ENCODE results near the gene ATAD2B. TPM values are rescaled to one million over a fixed set of nuclear protein-coding genes. Genes with fewer than 3 reads are reported as not detected.

Gene ATAD2B
- total and polyA plus RNA-seq, 2 of the 8 experiments (the other 6 are each of a cell fraction or from before 2014, with no cell fraction given): 3.4 to 16.1 TPM

DNA sequence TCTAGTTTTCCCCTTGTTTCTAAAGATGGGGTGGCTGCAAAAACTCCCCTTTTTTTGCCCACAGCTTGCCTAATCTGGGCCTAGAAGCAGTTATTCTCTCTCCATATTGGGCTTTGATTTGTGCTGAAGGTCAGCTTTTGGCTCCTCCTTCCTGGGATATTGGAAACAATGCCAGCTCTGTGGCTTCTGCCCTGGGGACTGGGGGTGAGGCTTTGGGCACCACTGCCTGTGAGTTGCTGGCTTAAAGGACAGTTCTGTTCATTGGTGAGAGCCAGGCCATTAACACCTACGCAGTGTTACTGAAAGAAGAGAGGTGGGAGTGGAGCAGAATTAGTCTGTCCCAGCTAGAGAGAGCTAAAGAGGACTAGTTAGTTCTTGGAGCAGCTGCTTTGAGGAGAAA lies 17.6 kb upstream of the ATAD2B start:
- DNase-seq (ENCODE audit: low read depth in 1 of 2, low spot score in 2 of 2) (no peak), FAIRE-seq (no peak)
- ChIA-PET CTCF (ENCODE audit: partially characterized antibody) (interaction anchor here (1.2 to 2.3 kb wide), 4 partner anchors 16 to 141 kb away, joined by 3 to 6 read pairs (median 4); partner anchors contain the start of gene ATAD2B), POLR2A (ENCODE audit: partially characterized antibody) (interaction anchor here (12.6 kb wide), 1 partner anchor 18 kb away, joined by 130 read pairs; the partner anchor contains the start of gene ATAD2B)
- Histone ChIP-seq H2BK120ac (replicated peaks; ENCODE audit: low read depth, low read length) (no peak overlapping the region), H4K5ac (ENCODE audit: insufficient read length, low read depth, low read length) (no peak overlapping the region), H4K20me1 (replicated peaks in 1 of 2; ENCODE audit: control insufficient read depth in 1 of 2, insufficient read depth in 2 of 2, low read length in 2 of 2) (peaks cover 3 to 6% of the 10 kb centered on the region in 2 experiments), H3K14ac (ENCODE audit: insufficient read length) (no peak overlapping the region), H2BK12ac (ENCODE audit: low read depth, low read length) (no peak overlapping the region), H4K91ac (replicated peaks; ENCODE audit: insufficient read length, low read length) (no peak overlapping the region), H4K8ac (ENCODE audit: extremely low read depth, insufficient read depth, low read length) (no peak overlapping the region), H3K79me2 (ENCODE audit: control insufficient read depth in 1 of 2, insufficient read depth in 2 of 2, low read length in 2 of 2) (peaks cover 0 to 69% of the 10 kb centered on the region in 2 experiments; a peak in 2 of 4 replicates), H3K4me2 (ENCODE audit: insufficient read depth in 1 of 2, low read depth in 2 of 2, low read length in 2 of 2) (no peak overlapping the region), H3K4ac (replicated peaks; ENCODE audit: insufficient read length, low read depth, low read length) (no peak overlapping the region), H3K4me3 (ENCODE audit: extremely low read depth in 1 of 4, insufficient read depth in 2 of 4, low read depth in 3 of 4, low read length in 4 of 4) (no peak overlapping the region), H3K27me3 (replicated peaks in 1 of 4; ENCODE audit: control insufficient read depth in 3 of 4, extremely low read depth in 1 of 4, insufficient read depth in 3 of 4, low read length in 3 of 4) (no peaks in the 10 kb centered on the region), H3K9ac (replicated peaks in 1 of 4; ENCODE audit: extremely low read depth in 1 of 4, low read depth in 3 of 4, low read length in 3 of 4) (no peak overlapping the region), H3K79me1 (ENCODE audit: low read depth, low read length) (no peaks in the 10 kb centered on the region; the same call in 1 of the 2 replicates), H3K36me3 (ENCODE audit: control insufficient read depth in 2 of 4, insufficient read depth in 4 of 4, low read length in 3 of 4) (no peaks in the 10 kb centered on the region), H3K23ac (ENCODE audit: insufficient read length) (no peak overlapping the region), H3K56ac (replicated peaks; ENCODE audit: insufficient read length, low read depth, low read length) (no peak overlapping the region), H3K23me2 (ENCODE audit: low read depth, low read length) (peaks cover 2% of the 10 kb centered on the region), H3K4me1 (replicated peaks in 1 of 4; ENCODE audit: control insufficient read depth in 3 of 4, insufficient read depth in 4 of 4, low read length in 3 of 4) (peaks cover 0 to 3% (median 2%) of the 10 kb centered on the region in 4 experiments; a peak in 4 of 7 replicates), H3K18ac (ENCODE audit: extremely low read depth, low read length) (no peak overlapping the region), H3K9me3 (ENCODE audit: insufficient read depth in 2 of 2, low read depth in 1 of 2, low read length in 1 of 2) (no peaks in the 10 kb centered on the region), H2BK5ac (ENCODE audit: low read depth, low read length) (no peak overlapping the region), H2BK15ac (ENCODE audit: low read length) (no peak overlapping the region), H3K27ac (ENCODE audit: low read depth, low read length) (no peak overlapping the region), H2AFZ (ENCODE audit: low read length) (no peak overlapping the region), H2BK20ac (ENCODE audit: low read length) (no peak overlapping the region), H2AK5ac (ENCODE audit: low read depth, low read length) (no peak overlapping the region)
- 94% methylated on average over 1 of the region's 1 CpG; no CpG with 5 or more reads in 1 of the 2 experiments for WGBS, 2 experiments (ENCODE audit: extremely low coverage in 1 of 2, insufficient coverage in 1 of 2, insufficient read length in 1 of 2, insufficient replicate concordance in 2 of 2, low coverage in 1 of 2, low lambda C conversion rate in 2 of 2, missing lambda C conversion rate in 1 of 2)
- TF ChIP-seq RBBP5 (IDR thresholded peaks at IDR 0.05; ENCODE audit: borderline replicate concordance, low read depth, low read length) (no peak), RFX5 (IDR thresholded peaks at IDR 0.05; ENCODE audit: borderline replicate concordance, low read depth, low read length) (no peak), RAD21 (IDR thresholded peaks at IDR 0.05 in 1 of 2, conservative IDR thresholded peaks at IDR 0.05 in 1 of 2; ENCODE audit: low read depth in 2 of 2, low read length in 2 of 2) (no peak), TAF7 (optimal IDR thresholded peaks at IDR 0.05; ENCODE audit: borderline replicate concordance, low read depth, low read length) (no peak), CBX8 (IDR thresholded peaks at IDR 0.05; ENCODE audit: borderline replicate concordance, low read depth, low read length) (no peak), RNF2 (IDR thresholded peaks at IDR 0.05; ENCODE audit: borderline replicate concordance, low read depth, low read length, missing control alignments, poor library complexity, severe bottlenecking) (no peak), CTCF (IDR thresholded peaks at IDR 0.05; ENCODE audit: control extremely low read depth in 1 of 3, insufficient read depth in 1 of 3, low read depth in 1 of 3, low read length in 3 of 3) (no peak)
- TF ChIP-seq, protein P1, sequence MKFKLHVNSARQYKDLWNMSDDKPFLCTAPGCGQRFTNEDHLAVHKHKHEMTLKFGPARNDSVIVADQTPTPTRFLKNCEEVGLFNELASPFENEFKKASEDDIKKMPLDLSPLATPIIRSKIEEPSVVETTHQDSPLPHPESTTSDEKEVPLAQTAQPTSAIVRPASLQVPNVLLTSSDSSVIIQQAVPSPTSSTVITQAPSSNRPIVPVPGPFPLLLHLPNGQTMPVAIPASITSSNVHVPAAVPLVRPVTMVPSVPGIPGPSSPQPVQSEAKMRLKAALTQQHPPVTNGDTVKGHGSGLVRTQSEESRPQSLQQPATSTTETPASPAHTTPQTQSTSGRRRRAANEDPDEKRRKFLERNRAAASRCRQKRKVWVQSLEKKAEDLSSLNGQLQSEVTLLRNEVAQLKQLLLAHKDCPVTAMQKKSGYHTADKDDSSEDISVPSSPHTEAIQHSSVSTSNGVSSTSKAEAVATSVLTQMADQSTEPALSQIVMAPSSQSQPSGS (IDR thresholded peaks at IDR 0.05; ENCODE audit: low read length): no peak

Measured in H1 (cell line).